GM12872 (cell line): ENCODE measurements around the gene ULBP2.

Source experiments
- TF ChIP-seq, protein P1 (sequence below): IDR thresholded peaks from 3 replicates; pipeline ENCODE4 v1.5.1; 2011; ENCODE audit warnings: low read depth, mild to moderate bottlenecking, low read length, moderate library complexity; ENCODE audit not compliant: insufficient read depth

Gene ULBP2

DNA sequence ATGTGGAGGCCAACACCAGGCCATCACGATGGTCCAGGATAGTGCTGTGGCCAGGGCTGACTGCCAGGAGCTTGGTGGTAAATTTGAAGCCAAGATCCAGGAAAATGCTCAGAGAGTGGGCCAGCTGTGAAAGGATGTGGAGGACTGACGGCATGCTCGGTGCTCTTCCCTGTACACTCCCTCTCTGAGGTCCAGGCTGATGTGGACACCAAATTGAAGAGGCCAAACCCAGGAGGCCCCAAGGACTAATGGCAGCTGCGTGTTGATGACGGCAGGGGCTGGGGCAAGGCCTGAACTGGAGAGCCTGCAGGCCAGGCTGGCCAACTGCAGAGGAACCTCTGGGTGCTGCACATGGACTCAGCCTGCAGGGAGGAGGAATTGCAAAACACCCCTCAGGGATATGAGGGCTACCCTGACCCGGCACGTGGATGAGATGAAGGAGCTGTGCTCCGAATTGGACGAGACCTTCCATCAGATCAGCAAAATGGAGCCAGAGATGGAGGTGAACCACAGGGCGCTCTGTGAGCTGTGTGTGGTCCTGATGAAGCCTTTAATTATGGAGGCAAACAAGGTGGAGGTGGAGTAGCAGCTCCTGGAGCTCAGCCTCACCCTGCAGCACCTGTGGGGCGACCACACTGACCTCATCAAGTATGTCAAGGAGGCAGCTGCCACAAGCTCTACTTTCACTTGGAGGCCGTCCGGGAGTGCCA, 37.0 kb upstream of the ULBP2 start:
- TF ChIP-seq, protein P1, sequence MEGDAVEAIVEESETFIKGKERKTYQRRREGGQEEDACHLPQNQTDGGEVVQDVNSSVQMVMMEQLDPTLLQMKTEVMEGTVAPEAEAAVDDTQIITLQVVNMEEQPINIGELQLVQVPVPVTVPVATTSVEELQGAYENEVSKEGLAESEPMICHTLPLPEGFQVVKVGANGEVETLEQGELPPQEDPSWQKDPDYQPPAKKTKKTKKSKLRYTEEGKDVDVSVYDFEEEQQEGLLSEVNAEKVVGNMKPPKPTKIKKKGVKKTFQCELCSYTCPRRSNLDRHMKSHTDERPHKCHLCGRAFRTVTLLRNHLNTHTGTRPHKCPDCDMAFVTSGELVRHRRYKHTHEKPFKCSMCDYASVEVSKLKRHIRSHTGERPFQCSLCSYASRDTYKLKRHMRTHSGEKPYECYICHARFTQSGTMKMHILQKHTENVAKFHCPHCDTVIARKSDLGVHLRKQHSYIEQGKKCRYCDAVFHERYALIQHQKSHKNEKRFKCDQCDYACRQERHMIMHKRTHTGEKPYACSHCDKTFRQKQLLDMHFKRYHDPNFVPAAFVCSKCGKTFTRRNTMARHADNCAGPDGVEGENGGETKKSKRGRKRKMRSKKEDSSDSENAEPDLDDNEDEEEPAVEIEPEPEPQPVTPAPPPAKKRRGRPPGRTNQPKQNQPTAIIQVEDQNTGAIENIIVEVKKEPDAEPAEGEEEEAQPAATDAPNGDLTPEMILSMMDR, result no peak

DNA sequence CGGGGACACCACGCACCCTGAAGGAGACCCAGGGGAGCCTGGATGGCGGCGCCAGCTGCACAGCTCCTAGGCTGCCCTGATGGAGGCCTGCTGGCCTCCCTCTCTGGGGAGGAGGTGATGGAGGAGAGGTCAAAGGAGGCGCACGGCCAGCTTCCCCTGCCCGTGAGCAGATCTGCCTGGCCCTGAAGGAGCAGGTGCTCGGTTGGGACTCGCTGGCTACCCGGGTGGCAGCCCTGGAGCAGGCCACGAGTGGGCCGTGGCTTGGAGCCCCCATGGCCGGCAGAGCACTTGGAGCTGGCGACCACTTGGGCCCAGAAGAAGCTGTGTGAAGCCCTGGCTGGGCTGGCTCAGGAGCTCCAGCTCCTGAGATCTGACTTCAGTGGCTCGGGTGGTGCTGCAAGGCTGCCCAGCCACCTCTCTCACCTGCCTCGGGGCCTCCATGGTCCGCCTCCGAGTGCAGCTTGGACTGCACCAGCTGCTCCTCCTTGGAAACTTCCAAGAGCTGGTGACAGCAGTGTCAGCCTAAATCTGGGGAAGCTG, 36.4 kb upstream of the ULBP2 start:
- TF ChIP-seq, protein P1, result no peak

DNA sequence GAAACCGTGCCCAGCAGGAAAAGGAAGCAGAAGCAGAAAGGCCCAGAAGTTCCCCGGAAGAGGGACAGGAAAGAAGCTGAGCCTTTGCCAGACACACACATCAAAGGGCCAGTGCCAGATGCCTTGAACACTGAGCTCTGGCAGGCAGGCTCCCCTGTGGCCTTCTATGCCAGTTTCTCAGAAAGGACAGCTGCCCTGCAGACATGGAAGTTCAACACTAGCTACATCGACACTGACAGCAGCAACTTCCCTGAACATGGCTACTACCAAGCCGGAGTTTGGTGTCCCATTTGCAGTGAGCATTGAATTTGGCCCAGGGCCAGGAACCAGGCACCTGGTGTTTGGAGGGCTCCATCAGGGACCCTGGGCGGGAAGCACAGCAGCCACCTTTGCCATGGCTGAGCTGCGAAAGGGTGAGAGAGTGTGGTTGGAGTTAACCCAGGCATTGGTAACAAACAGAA, 35.9 kb upstream of the ULBP2 start:
- TF ChIP-seq, protein P1, result no peak

DNA sequence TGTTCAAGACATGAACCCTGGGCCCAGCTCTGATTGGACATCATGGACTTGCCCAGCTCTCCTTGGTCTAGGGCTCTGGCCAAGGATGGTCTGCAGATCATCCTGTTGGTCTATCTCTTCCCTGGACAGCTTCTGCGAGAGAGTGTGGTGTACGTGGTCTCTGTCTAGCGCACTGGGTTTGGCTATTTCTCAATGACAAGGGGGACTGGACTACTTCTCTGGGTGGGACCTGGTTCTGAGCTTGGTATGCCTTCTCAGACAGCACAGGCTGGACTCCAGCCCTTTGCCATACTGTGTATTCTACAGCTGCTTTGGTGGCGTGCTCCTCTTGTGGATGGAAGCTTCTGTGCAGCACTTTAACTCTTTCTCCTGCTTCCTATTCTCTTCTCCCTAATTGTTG, 35.4 kb upstream of the ULBP2 start:
- TF ChIP-seq, protein P1, result no peak

DNA sequence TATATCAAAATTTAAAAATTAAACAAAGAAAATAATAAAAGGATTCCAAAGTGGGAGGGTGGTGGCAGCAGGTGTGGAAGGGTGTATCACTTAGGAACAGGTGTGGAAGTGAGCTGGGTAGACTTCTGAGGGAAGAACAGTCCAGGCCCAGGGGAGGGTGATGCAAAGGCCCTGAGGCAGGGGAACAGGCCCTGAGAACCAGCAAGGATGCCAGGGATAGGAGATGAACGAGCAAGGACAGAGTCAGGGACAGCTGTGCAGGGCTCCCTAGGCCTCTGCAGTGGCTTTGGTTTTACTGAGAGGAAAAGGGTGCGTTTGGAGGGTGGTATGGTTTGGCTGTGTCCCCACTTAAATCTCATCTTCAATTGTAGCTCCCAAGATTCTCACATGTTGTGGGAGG, 34.5 kb upstream of the ULBP2 start:
- TF ChIP-seq, protein P1, result no peak

DNA sequence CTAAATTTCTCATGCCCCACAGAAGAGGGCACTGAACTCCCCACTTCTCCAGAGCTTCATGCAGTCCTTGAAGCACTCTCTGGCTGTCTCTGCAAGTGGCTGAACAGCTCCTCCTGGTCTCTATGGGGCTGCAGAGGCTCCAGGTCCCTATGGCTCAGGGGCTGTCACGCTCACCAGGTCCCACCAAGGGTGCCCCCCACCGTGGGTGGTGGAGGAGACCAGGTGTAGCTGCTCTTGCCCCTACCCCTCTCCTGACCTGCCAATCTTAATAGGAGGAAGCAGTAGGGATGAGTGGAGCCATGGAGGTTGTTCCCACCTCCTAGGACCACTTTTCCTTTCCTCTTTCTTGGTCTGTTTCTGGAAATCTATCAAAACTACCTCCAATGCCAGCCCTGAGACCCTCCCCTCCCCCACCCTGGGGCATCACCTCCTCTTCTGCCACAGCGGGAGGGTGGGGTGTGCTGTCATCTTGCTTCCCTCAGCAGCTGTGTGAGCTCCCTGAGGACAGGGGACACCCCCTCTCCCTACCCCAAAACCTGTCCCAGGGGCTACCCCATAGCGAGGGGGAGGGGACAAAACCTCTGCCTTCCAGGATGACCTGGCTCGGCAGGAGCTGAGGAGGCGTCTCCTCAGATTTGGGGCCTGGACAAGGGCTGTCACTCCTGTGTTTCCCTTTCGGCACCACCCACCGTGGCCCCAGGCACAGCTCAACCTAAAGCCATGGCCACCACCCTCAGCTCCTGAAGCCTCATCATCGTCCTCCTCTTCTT, 31.9 kb upstream of the ULBP2 start:
- TF ChIP-seq, protein P1, result no peak

DNA sequence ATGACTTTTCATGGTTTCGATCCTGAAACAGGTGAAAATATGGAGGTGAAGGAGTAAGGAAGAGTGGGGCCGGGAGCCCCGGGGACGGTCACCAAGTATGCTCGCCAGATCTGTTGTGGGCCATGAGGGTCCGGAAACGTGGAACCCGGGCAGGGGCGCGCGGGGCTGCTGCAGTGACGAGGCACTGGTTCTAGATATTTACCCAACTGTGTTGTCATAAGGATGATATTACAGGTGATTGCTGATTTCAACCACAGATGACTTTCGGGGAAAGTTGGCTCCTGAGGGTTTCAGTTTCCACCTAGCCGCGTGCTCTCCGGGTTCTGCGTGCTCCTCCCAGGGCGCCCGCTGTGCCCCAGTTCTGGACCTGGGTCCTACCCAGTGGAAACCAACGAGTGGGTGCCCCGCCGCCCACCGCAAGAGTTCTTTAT, 31.1 kb upstream of the ULBP2 start:
- TF ChIP-seq, protein P1, result no peak
